Measurements from ENCODE around the gene UST.

UST gene

GRCh38 chr6:148906386-148906785 is 159.6 kb downstream of the UST start:
- no peak for ATAC-seq

GRCh38 chr6:148907573-148907972 is 160.7 kb downstream of the UST start:
- peak; percentile 41 to 60 for ATAC-seq

- no peak for ATAC-seq
Observed at GRCh38 chr6:148912252-148912651, 165.4 kb downstream of the UST start.

GRCh38 chr6:148915810-148916209 is 169.0 kb downstream of the UST start:
- no peak for ATAC-seq

GRCh38 chr6:148916485-148916884 is 169.7 kb downstream of the UST start:
- ATAC-seq: peak in 1 of 2 donors; percentile 32

GRCh38 chr6:148924226-148925012 is 177.6 kb downstream of the UST start:
- ATAC-seq: no peak

- ATAC-seq: no peak
Observed at GRCh38 chr6:148925701-148926100, 178.9 kb downstream of the UST start.

- ATAC-seq: no peak
Observed at GRCh38 chr6:148926478-148926877, 179.6 kb downstream of the UST start.

GRCh38 chr6:148927586-148927985 is 180.8 kb downstream of the UST start:
- ATAC-seq: no peak

- ATAC-seq: no peak
Observed at GRCh38 chr6:148928811-148929210, 182.0 kb downstream of the UST start.

GRCh38 chr6:148932208-148932607 is 185.4 kb downstream of the UST start:
- ATAC-seq: no peak

GRCh38 chr6:148932731-148933130 is 185.9 kb downstream of the UST start:
- no peak for ATAC-seq

- ATAC-seq: no peak
Observed at GRCh38 chr6:148934539-148934938, 187.7 kb downstream of the UST start.

- ATAC-seq: no peak
Observed at GRCh38 chr6:148934961-148935360, 188.1 kb downstream of the UST start.

GRCh38 chr6:148935705-148936435 is 189.0 kb downstream of the UST start:
- ATAC-seq: no peak

- no peak for ATAC-seq
Observed at GRCh38 chr6:148943451-148943850, 196.6 kb downstream of the UST start.

GRCh38 chr6:148944608-148945007 is 197.8 kb downstream of the UST start:
- ATAC-seq: no peak

- ATAC-seq: no peak
Observed at GRCh38 chr6:148945301-148946021, 198.6 kb downstream of the UST start.

GRCh38 chr6:148947621-148948444 is 201.0 kb downstream of the UST start:
- ATAC-seq: peak; percentile 55 to 74

GRCh38 chr6:148951662-148952061 is 204.8 kb downstream of the UST start:
- no peak for ATAC-seq

GRCh38 chr6:148952147-148953035 is 205.6 kb downstream of the UST start:
- no peak for ATAC-seq

- ATAC-seq: no peak
Observed at GRCh38 chr6:148954461-148954860, 207.6 kb downstream of the UST start.
